ENCODE data around the gene CDC42EP4.

GRCh38 chr17:73300392-73300791 is 11.4 kb downstream of the CDC42EP4 start:
- no peak for TF ChIP-seq CTCF (IDR thresholded peaks at IDR 0.05; ENCODE audit: low read depth, low read length)
- no peak for TF ChIP-seq EZH2phosphoT487 (IDR thresholded peaks at IDR 0.05; ENCODE audit: low read depth)
